ENCODE results near the gene TMEM256.

Gene TMEM256

DNA sequence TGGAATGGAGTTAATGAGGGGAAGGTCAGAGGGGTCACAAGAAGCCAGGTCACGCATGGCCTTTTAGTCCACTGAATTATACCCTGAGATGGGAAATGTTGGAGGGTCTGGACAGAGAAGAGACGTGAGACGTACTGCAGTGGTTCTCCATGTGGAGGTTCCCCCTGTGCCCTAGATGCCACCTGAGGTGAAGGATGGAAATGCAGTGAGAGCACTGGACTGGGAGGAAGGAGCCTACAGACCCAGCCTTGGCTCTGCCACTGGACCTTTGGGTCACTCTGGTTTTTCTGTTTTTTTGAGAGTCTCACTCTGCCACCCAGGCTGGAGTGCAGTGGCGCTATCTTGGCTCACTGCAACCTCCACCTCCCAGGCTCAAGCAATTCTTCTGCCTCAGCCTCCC, 7.8 kb downstream of the TMEM256 start:
- H3K4me1 ChIP-seq (ENCODE audit: control insufficient read depth in 1 of 2, insufficient read depth in 2 of 2, low read length in 2 of 2) = peaks cover 10 to 14% of the 10 kb centered on the region in 2 donors
- H3K27me3 ChIP-seq (ENCODE audit: control insufficient read depth in 1 of 2, insufficient read depth in 2 of 2, low read length in 2 of 2) = no peaks in the 10 kb centered on the region
- no peaks in the 10 kb centered on the region for H3K9me3 ChIP-seq (ENCODE audit: control insufficient read depth in 1 of 2, low read length in 2 of 2)
- no peak overlapping the region for H3K27ac ChIP-seq (ENCODE audit: low read depth, low read length)
- no peaks in the 10 kb centered on the region for H3K36me3 ChIP-seq (ENCODE audit: control insufficient read depth in 1 of 2, insufficient read depth in 2 of 2, low read length in 2 of 2)
- no peak overlapping the region for H3K9ac ChIP-seq (ENCODE audit: low read depth in 1 of 2, low read length in 2 of 2)
- H3K4me3 ChIP-seq (ENCODE audit: low read depth in 1 of 2, low read length in 2 of 2) = no peak overlapping the region

- H3K27ac ChIP-seq (ENCODE audit: low read depth, low read length) = peak within 1 kb of the TSS; percentile 90
- H3K9ac ChIP-seq (ENCODE audit: low read depth in 1 of 2, low read length in 2 of 2) = peak within 1 kb of the TSS; percentile 67 to 95
- peaks cover 0 to 5% of the 10 kb centered on the region in 2 donors for H3K36me3 ChIP-seq (ENCODE audit: control insufficient read depth in 1 of 2, insufficient read depth in 2 of 2, low read length in 2 of 2)
- no peaks in the 10 kb centered on the region for H3K9me3 ChIP-seq (ENCODE audit: control insufficient read depth in 1 of 2, low read length in 2 of 2)
- H3K4me1 ChIP-seq (ENCODE audit: control insufficient read depth in 1 of 2, insufficient read depth in 2 of 2, low read length in 2 of 2) = peaks cover 10 to 14% of the 10 kb centered on the region in 2 donors
- H3K27me3 ChIP-seq (ENCODE audit: control insufficient read depth in 1 of 2, insufficient read depth in 2 of 2, low read length in 2 of 2) = no peaks in the 10 kb centered on the region
- H3K4me3 ChIP-seq (ENCODE audit: low read depth in 1 of 2, low read length in 2 of 2) = peak within 1 kb of the TSS; percentile 82 to 86
Observed at GRCh38 chr17:7394452-7395191, 9.3 kb downstream of the TMEM256 start, which contains the start of gene PLSCR3. Gene PLSCR3, minus strand, starts transcription at chr17:7394525. Its CDS starts 415 bp downstream, at chr17:7394110.

DNA sequence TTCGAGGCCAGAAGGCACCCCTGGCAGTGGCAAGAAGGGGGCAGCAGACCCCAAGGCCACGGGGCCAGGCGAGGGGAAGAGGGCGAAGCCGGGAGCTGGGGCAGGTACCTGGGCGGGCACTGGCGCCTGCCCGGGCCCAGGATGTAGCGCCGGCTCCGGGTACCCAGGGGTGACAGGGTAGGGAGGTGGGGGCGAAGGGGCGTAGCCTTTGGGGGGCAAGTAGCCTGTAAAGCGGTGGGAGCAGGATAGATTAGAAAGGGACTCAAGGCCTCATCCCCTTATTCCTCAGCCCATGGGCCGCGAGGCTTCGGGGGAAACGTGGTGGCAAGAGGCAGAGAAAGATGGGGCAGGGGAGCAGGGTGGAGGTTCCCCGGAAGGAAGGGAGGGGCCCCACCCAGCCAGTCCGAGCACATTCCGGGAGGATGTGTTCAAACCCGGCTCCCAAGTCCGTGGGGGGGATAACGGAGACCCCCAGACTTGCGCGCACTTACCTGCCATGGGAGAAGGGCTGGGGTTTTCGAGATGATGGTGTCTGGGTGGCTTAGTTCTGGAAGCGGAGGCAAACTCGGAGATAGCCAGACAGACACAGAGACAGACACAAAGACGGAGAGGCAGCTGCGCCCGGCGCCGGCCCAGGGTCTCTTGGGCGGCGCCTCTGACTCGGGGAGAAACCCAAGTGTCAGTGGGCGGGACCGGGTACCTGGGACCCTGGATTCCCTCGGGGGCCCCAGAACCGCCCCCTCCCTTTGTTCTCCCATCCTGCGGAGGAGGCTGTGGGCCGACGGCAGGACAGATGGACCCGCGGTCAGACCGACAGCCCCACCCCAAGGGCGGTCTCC, 10.1 kb downstream of the TMEM256 start:
- Histone ChIP-seq H3K9ac (ENCODE audit: low read depth in 1 of 2, low read length in 2 of 2) (peak overlapping the region; percentile 64 to 67), H3K4me3 (ENCODE audit: low read depth in 1 of 2, low read length in 2 of 2) (peak overlapping the region; percentile 82 to 86), H3K9me3 (ENCODE audit: control insufficient read depth in 1 of 2, low read length in 2 of 2) (no peaks in the 10 kb centered on the region), H3K27me3 (ENCODE audit: control insufficient read depth in 1 of 2, insufficient read depth in 2 of 2, low read length in 2 of 2) (no peaks in the 10 kb centered on the region), H3K36me3 (ENCODE audit: control insufficient read depth in 1 of 2, insufficient read depth in 2 of 2, low read length in 2 of 2) (peaks cover 5 to 13% of the 10 kb centered on the region in 2 donors), H3K4me1 (ENCODE audit: control insufficient read depth in 1 of 2, insufficient read depth in 2 of 2, low read length in 2 of 2) (peaks cover 10 to 14% of the 10 kb centered on the region in 2 donors), H3K27ac (ENCODE audit: low read depth, low read length) (peak overlapping the region; percentile 90)

DNA sequence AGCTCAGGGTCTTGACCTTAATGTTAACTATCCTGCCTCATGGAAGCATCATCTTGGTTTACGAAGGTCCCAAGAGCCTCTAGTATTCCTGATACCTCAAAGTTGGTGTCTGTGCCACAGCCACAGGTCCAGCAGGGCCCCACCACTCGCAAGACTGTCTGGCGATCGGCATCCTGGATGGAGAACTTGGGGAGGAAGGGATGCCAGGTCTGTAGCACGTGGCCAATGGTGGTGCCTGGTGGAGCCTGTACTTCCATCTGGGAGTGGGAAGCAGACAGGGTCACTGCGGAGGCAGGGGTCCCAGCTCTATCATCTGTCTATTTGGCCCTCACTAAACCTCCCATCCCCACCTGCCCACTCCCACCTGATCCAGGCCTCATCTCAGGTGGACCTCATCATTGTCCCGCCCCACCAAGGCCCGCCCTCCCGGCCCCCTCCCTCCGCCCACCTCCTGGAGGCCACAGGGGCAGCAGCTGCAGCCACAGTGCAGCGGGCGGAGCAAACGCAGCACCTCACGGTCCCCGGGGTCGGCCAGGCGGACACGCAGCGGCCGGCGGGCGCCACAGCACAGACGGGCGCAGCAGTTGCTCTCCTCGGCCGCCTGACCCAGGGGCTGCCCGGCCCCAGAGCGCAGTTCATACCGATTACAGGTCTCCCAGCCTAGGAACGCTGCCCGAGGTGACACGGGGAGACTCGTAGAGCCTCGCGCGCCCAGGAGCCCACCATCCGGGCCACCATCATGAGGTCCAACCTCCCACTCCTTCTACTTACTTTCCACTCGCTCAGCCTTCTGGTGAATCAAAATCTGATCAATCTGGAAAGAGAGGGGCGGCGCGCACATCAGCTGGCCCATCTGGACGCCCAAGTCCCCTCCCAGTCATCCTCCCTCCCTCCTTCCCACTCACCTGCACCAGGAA, 10.9 kb downstream of the TMEM256 start:
- H3K27me3 ChIP-seq (ENCODE audit: control insufficient read depth in 1 of 2, insufficient read depth in 2 of 2, low read length in 2 of 2) = no peaks in the 10 kb centered on the region
- peak overlapping the region; percentile 82 to 86 for H3K4me3 ChIP-seq (ENCODE audit: low read depth in 1 of 2, low read length in 2 of 2)
- no peaks in the 10 kb centered on the region for H3K9me3 ChIP-seq (ENCODE audit: control insufficient read depth in 1 of 2, low read length in 2 of 2)
- peak overlapping the region; percentile 64 to 67 for H3K9ac ChIP-seq (ENCODE audit: low read depth in 1 of 2, low read length in 2 of 2)
- H3K27ac ChIP-seq (ENCODE audit: low read depth, low read length) = no peak overlapping the region
- H3K36me3 ChIP-seq (ENCODE audit: control insufficient read depth in 1 of 2, insufficient read depth in 2 of 2, low read length in 2 of 2) = peaks cover 5 to 21% of the 10 kb centered on the region in 2 donors
- peaks cover 10 to 14% of the 10 kb centered on the region in 2 donors for H3K4me1 ChIP-seq (ENCODE audit: control insufficient read depth in 1 of 2, insufficient read depth in 2 of 2, low read length in 2 of 2)

GRCh38 chr17:7391307-7391706, 12.6 kb downstream of the TMEM256 start:
- Histone ChIP-seq H3K27ac (ENCODE audit: low read depth, low read length) (no peak overlapping the region), H3K9ac (ENCODE audit: low read depth in 1 of 2, low read length in 2 of 2) (no peak overlapping the region), H3K36me3 (ENCODE audit: control insufficient read depth in 1 of 2, insufficient read depth in 2 of 2, low read length in 2 of 2) (peaks cover 5 to 26% of the 10 kb centered on the region in 2 donors), H3K9me3 (ENCODE audit: control insufficient read depth in 1 of 2, low read length in 2 of 2) (no peaks in the 10 kb centered on the region), H3K4me1 (ENCODE audit: control insufficient read depth in 1 of 2, insufficient read depth in 2 of 2, low read length in 2 of 2) (peaks cover 10 to 14% of the 10 kb centered on the region in 2 donors), H3K27me3 (ENCODE audit: control insufficient read depth in 1 of 2, insufficient read depth in 2 of 2, low read length in 2 of 2) (no peaks in the 10 kb centered on the region), H3K4me3 (ENCODE audit: low read depth in 1 of 2, low read length in 2 of 2) (no peak overlapping the region)

GRCh38 chr17:7389924-7390910, 13.7 kb downstream of the TMEM256 start:
- Histone ChIP-seq H3K27me3 (ENCODE audit: control insufficient read depth in 1 of 2, insufficient read depth in 2 of 2, low read length in 2 of 2) (no peaks in the 10 kb centered on the region), H3K4me1 (ENCODE audit: control insufficient read depth in 1 of 2, insufficient read depth in 2 of 2, low read length in 2 of 2) (peaks cover 10 to 14% of the 10 kb centered on the region in 2 donors), H3K9me3 (ENCODE audit: control insufficient read depth in 1 of 2, low read length in 2 of 2) (no peaks in the 10 kb centered on the region), H3K36me3 (ENCODE audit: control insufficient read depth in 1 of 2, insufficient read depth in 2 of 2, low read length in 2 of 2) (peaks cover 5 to 32% of the 10 kb centered on the region in 2 donors), H3K27ac (ENCODE audit: low read depth, low read length) (no peak overlapping the region), H3K4me3 (ENCODE audit: low read depth in 1 of 2, low read length in 2 of 2) (no peak overlapping the region), H3K9ac (ENCODE audit: low read depth in 1 of 2, low read length in 2 of 2) (no peak overlapping the region)

GRCh38 chr17:7388856-7389255, 15.0 kb downstream of the TMEM256 start:
- H3K4me3 ChIP-seq (ENCODE audit: low read depth in 1 of 2, low read length in 2 of 2) = no peak overlapping the region
- H3K9me3 ChIP-seq (ENCODE audit: control insufficient read depth in 1 of 2, low read length in 2 of 2) = no peaks in the 10 kb centered on the region
- no peak overlapping the region for H3K9ac ChIP-seq (ENCODE audit: low read depth in 1 of 2, low read length in 2 of 2)
- H3K36me3 ChIP-seq (ENCODE audit: control insufficient read depth in 1 of 2, insufficient read depth in 2 of 2, low read length in 2 of 2) = peaks cover 8 to 37% of the 10 kb centered on the region in 2 donors
- no peaks in the 10 kb centered on the region for H3K27me3 ChIP-seq (ENCODE audit: control insufficient read depth in 1 of 2, insufficient read depth in 2 of 2, low read length in 2 of 2)
- no peak overlapping the region for H3K27ac ChIP-seq (ENCODE audit: low read depth, low read length)
- H3K4me1 ChIP-seq (ENCODE audit: control insufficient read depth in 1 of 2, insufficient read depth in 2 of 2, low read length in 2 of 2) = peaks cover 6 to 12% of the 10 kb centered on the region in 2 donors

DNA sequence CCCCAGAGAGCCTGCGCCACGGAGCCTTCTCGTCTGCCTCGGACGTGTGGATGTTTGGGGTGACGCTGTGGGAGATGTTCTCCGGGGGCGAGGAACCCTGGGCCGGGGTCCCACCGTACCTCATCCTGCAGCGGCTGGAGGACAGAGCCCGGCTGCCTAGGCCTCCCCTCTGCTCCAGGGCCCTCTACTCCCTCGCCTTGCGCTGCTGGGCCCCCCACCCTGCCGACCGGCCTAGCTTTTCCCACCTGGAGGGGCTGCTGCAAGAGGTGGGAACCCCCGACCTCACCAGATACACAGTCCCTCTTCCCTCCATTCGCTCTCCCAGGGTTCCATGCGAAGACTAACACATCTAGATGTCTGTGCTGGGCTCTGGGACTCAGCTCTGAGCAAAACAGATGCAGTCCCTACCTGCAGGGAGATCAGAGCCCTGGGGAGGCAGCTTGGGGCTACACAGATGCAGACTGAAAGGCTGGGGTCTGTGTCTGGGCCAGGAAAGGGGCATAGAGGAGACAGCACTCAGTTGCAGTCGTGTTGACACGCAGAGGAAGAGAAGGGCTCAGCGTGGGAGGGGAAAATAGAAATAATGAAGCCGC, 19.3 kb downstream of the TMEM256 start:
- Histone ChIP-seq H3K9me3 (ENCODE audit: control insufficient read depth in 1 of 2, low read length in 2 of 2) (no peaks in the 10 kb centered on the region), H3K9ac (ENCODE audit: low read depth in 1 of 2, low read length in 2 of 2) (no peak overlapping the region), H3K4me3 (ENCODE audit: low read depth in 1 of 2, low read length in 2 of 2) (peak overlapping the region; percentile 52 to 59), H3K27ac (ENCODE audit: low read depth, low read length) (no peak overlapping the region), H3K36me3 (ENCODE audit: control insufficient read depth in 1 of 2, insufficient read depth in 2 of 2, low read length in 2 of 2) (peaks cover 8 to 31% of the 10 kb centered on the region in 2 donors), H3K27me3 (ENCODE audit: control insufficient read depth in 1 of 2, insufficient read depth in 2 of 2, low read length in 2 of 2) (peaks cover 0 to 10% of the 10 kb centered on the region in 2 donors), H3K4me1 (ENCODE audit: control insufficient read depth in 1 of 2, insufficient read depth in 2 of 2, low read length in 2 of 2) (peaks cover 9 to 30% of the 10 kb centered on the region in 2 donors)

All from duodenal mucosa (tissue), 2 donors.